Measurements from ENCODE around the gene GLYATL3. TPM values are rescaled to one million over a fixed set of nuclear protein-coding genes. Genes with fewer than 3 reads are reported as not detected.

GLYATL3 gene
- total RNA-seq, 2 donors from 2014 or later, result not detected

DNA sequence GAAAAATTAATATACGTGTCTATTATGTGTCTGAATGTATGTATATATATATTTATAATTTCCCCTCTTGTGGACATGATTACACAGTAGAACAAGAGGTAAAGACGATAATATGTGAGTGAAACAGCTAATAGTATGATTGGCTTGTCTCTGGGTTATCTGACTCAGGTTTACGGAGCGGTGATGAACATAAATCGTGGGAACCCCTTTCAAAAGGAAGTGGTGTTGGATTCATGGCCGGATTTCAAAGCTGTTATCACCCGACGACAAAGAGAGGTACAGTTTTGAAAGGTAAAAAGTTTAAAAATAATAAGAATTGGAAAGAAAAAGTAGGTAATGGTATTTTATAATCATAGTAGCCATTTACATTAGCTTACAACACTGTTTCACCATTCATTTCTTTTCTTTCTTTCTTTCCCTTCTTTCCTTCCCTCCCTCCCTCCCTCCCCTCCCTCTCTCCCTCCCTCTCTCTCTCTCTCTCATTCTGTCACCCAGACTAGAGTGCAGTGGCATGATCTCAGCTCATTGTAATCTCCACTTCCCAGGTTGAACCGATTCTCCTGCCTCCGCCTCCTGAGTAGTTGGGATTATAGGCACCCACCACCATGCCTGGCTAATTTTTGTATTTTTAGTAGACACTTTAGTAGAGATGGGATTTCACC lies 15.9 kb downstream of the GLYATL3 start:
- no peak overlapping the region for H3K27ac ChIP-seq
- H3K36me3 ChIP-seq, result no peaks in the 10 kb centered on the region
- TF ChIP-seq, protein P1, sequence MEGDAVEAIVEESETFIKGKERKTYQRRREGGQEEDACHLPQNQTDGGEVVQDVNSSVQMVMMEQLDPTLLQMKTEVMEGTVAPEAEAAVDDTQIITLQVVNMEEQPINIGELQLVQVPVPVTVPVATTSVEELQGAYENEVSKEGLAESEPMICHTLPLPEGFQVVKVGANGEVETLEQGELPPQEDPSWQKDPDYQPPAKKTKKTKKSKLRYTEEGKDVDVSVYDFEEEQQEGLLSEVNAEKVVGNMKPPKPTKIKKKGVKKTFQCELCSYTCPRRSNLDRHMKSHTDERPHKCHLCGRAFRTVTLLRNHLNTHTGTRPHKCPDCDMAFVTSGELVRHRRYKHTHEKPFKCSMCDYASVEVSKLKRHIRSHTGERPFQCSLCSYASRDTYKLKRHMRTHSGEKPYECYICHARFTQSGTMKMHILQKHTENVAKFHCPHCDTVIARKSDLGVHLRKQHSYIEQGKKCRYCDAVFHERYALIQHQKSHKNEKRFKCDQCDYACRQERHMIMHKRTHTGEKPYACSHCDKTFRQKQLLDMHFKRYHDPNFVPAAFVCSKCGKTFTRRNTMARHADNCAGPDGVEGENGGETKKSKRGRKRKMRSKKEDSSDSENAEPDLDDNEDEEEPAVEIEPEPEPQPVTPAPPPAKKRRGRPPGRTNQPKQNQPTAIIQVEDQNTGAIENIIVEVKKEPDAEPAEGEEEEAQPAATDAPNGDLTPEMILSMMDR (IDR thresholded peaks at IDR 0.05), result no peak
- no peak for DNase-seq (ENCODE audit: low spot score)
- no peaks in the 10 kb centered on the region for H3K9me3 ChIP-seq
- no peaks in the 10 kb centered on the region for H3K27me3 ChIP-seq (replicated peaks; ENCODE audit: insufficient read depth)
- no peaks in the 10 kb centered on the region for H3K4me1 ChIP-seq (ENCODE audit: control insufficient read depth in 1 of 2, low read depth in 2 of 2)
- ATAC-seq (ENCODE audit: insufficient number of reproducible peaks, low FRiP score, low read depth), result no peak
- H3K4me3 ChIP-seq, result no peak overlapping the region

DNA sequence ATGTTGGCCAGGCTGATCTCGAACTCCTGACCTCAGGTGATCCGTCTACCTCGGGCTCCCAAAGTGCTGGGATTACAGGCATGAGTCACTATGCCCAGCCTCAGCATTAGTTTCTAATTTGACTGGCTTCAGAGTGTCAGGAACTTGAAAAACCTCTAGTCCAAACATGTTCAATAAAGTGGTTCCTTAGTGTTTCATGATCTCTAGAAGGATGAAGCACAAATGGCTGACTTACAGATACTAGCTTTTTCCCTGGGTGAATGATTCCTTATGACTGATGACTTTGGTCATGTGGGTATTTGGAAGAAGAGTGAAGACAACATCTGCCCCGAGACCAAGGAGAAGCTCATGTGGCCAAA lies 16.4 kb downstream of the GLYATL3 start:
- no peak overlapping the region for H3K4me3 ChIP-seq
- no peak for ATAC-seq (ENCODE audit: insufficient number of reproducible peaks, low FRiP score, low read depth)
- H3K36me3 ChIP-seq, result no peaks in the 10 kb centered on the region
- TF ChIP-seq, protein P1 (IDR thresholded peaks at IDR 0.05), result no peak
- no peaks in the 10 kb centered on the region for H3K4me1 ChIP-seq (ENCODE audit: control insufficient read depth in 1 of 2, low read depth in 2 of 2)
- no peak overlapping the region for H3K27ac ChIP-seq
- no peak for DNase-seq (ENCODE audit: low spot score)
- H3K27me3 ChIP-seq (replicated peaks; ENCODE audit: insufficient read depth), result no peaks in the 10 kb centered on the region
- no peaks in the 10 kb centered on the region for H3K9me3 ChIP-seq

DNA sequence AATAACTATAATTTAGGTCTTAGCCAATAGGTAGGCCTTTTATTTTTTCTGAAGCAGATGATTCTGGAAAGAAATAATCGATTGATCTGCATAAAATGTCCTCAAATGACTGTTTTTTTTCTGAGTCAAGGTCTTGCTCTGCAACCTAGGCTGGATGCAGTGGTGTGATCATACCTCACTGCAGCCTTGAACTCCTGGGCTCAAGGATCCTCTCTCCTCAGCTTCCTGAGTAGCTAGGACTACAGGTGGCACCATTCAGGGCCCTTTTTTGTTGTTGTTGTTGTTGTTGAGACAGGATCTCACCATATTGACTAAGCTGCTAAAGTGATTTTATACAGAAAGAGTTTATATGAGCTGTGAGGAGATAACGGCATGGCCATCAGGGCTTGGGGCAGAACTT lies 18.2 kb downstream of the GLYATL3 start:
- Histone ChIP-seq H3K27ac (no peak overlapping the region), H3K9me3 (no peaks in the 10 kb centered on the region), H3K4me1 (ENCODE audit: control insufficient read depth in 1 of 2, low read depth in 2 of 2) (no peaks in the 10 kb centered on the region), H3K36me3 (no peaks in the 10 kb centered on the region), H3K4me3 (no peak overlapping the region), H3K27me3 (replicated peaks; ENCODE audit: insufficient read depth) (no peaks in the 10 kb centered on the region)
- ATAC-seq (ENCODE audit: insufficient number of reproducible peaks, low FRiP score, low read depth), result no peak
- TF ChIP-seq, protein P1 (IDR thresholded peaks at IDR 0.05), result no peak
- no peak for DNase-seq (ENCODE audit: low spot score)

DNA sequence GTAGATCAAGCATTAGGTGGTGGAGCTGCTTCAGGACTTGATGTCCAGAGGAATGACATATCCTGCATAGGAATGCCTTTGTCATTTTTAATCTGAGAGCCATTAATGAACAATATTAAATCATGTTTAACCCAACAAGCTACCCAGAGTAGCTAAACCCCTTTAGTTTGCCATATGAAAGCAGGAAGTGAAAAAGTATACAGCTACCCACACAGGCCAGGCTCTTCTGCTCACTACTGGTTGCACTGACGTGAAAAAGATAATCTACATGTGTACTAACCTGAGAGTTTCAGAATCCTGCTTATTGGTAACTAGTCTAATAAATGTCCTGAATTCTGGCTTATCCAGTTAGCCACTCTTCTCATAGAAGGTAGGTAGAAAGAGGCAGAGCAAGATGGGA lies 19.9 kb downstream of the GLYATL3 start:
- Histone ChIP-seq H3K4me1 (ENCODE audit: control insufficient read depth in 1 of 2, low read depth in 2 of 2) (no peaks in the 10 kb centered on the region), H3K36me3 (no peaks in the 10 kb centered on the region), H3K4me3 (no peak overlapping the region), H3K27ac (no peak overlapping the region), H3K27me3 (replicated peaks; ENCODE audit: insufficient read depth) (no peaks in the 10 kb centered on the region), H3K9me3 (no peaks in the 10 kb centered on the region)
- ATAC-seq (ENCODE audit: insufficient number of reproducible peaks, low FRiP score, low read depth), result no peak
- TF ChIP-seq, protein P1 (IDR thresholded peaks at IDR 0.05), result no peak
- DNase-seq (ENCODE audit: low spot score), result no peak

DNA sequence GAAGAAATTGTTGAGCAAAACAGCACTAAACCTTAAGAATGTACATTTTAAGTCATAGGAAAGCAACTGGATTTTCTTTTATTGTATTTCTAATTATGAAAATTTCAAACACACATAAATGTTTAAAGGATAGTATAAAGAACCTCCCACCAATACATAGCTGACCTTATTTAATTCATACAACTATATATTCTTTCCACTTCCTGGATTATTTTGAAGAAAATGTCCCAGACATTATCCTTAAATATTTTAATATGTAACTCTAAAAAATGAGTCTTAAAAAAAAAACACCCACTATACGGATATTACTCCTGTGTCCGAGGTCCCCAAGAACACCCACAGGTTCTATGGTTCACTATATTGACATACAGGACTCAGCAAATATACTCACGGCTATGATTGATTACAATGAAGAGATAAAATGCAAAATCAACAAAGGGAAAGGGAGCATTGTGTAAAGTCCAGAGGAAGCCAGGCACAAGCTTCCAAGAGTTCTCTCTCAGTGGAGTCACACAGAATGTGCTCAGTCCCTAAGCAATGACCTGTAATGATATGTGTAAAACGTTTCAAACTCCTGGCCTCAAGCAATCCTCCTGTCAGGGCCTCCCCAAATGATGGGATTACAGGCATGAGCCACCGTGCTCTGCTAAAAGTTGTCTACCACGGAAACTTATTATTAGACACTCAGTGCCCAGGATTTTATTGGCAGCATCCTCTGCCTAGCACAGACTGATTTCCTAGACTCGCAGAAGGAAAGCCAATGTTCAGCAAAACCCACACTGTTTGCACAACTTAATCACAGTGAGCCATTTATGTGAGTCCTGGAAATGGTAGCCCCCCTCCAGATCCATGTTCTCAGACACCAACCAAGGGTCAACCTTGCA lies 23.2 kb downstream of the GLYATL3 start:
- Histone ChIP-seq H3K27me3 (replicated peaks; ENCODE audit: insufficient read depth) (no peaks in the 10 kb centered on the region), H3K9me3 (no peaks in the 10 kb centered on the region), H3K4me1 (ENCODE audit: control insufficient read depth in 1 of 2, low read depth in 2 of 2) (no peaks in the 10 kb centered on the region), H3K27ac (no peak overlapping the region), H3K4me3 (no peak overlapping the region), H3K36me3 (no peaks in the 10 kb centered on the region)
- TF ChIP-seq, protein P1 (IDR thresholded peaks at IDR 0.05), result no peak
- DNase-seq (ENCODE audit: low spot score) (no peak), ATAC-seq (ENCODE audit: insufficient number of reproducible peaks, low FRiP score, low read depth) (no peak)

Data from thoracic aorta (tissue), 2 donors.